ENCODE measurements around the gene GNB4. TPM values are rescaled to one million over a fixed set of nuclear protein-coding genes. Genes with fewer than 3 reads are reported as not detected.

The GNB4 gene
- total and polyA plus RNA-seq, 9 of the 15 experiments (the other 6 are each of a cell fraction or from before 2014, with no cell fraction given), result 6.8 to 36.7 (median 21.4) TPM

GRCh38 chr3:179347345-179348194 lies 103.7 kb downstream of the GNB4 start, which contains the start of gene MFN1:
TSS of gene MFN1 (plus strand) at chr3:179347709. CDS start at chr3:179348852, 1,143 bp downstream.
- H3K27ac ChIP-seq (ENCODE audit: extremely low read depth, low read depth, low read length), result peak within 1 kb of the TSS; percentile 87
- FAIRE-seq (peak; percentile 100), ATAC-seq (peak; percentile 98), DNase-seq (ENCODE audit: extremely low read depth in 1 of 4, low spot score in 3 of 4) (peak; percentile 80 to 96 (median 86))
- intact Hi-C loops (cut with micrococcal nuclease) (loop anchor here (1.0 kb wide), 1 partner anchor 24 kb away; the partner anchor contains the start of gene ZNF639), in situ Hi-C loops (cut with MboI) (no loop called here)
- H3K4me2 ChIP-seq (ENCODE audit: insufficient read depth, low read length), result peak within 1 kb of the TSS; percentile 97
- no peaks in the 10 kb centered on the region for H3K27me3 ChIP-seq (ENCODE audit: control insufficient read depth in 2 of 2, insufficient read depth in 2 of 2, low read length in 2 of 2)
- H3K4me1 ChIP-seq (replicated peaks in 1 of 2; ENCODE audit: control insufficient read depth in 2 of 2, insufficient read depth in 2 of 2, low read length in 2 of 2), result peaks cover 8 to 19% of the 10 kb centered on the region in 2 experiments; a peak in 4 of 5 replicates
- CTCF ChIA-PET (ENCODE audit: low intra/inter-chr PET ratio), result no interaction called here
- peaks cover 35% of the 10 kb centered on the region for H3K79me2 ChIP-seq (ENCODE audit: control insufficient read depth, insufficient read depth, low read length)
- H2AFZ ChIP-seq (ENCODE audit: low read depth, low read length), result peak within 1 kb of the TSS; percentile 100
- H4K20me1 ChIP-seq (replicated peaks; ENCODE audit: control insufficient read depth, insufficient read depth, low read length), result no peaks in the 10 kb centered on the region
- no peaks in the 10 kb centered on the region for H3K9me3 ChIP-seq (replicated peaks; ENCODE audit: control insufficient read depth, insufficient read depth, low read depth, low read length)
- no peaks in the 10 kb centered on the region for H3K9me1 ChIP-seq (ENCODE audit: control insufficient read depth, insufficient read depth, low read length)
- under 1% methylated on average over 43 of the region's 63 CpGs for WGBS (ENCODE audit: insufficient coverage, low coverage, missing lambda C conversion rate)
- peak within 1 kb of the TSS; percentile 81 for H3K4me3 ChIP-seq
- no TSS peak for BruUV-seq (replicated peaks)
- POLR2A ChIA-PET, result interaction anchor here (0.6 to 1.3 kb wide), 4 partner anchors 11 to 326 kb away, joined by 3 to 6 read pairs (median 4); no protein-coding TSS in a partner anchor
- H3K9ac ChIP-seq (ENCODE audit: insufficient read depth in 1 of 2, low read depth in 2 of 2, low read length in 2 of 2), result peak within 1 kb of the TSS; percentile 78 to 91
- H3K36me3 ChIP-seq (ENCODE audit: control insufficient read depth, insufficient read depth, low read length), result peaks cover 38% of the 10 kb centered on the region; the same call in 2 of the 3 replicates
- TF ChIP-seq TEAD4 (IDR thresholded peaks at IDR 0.05; ENCODE audit: low read length), result no peak
- 0 out of 2 replicates have a peak, but pooled peaks have one; percentile 53 for TF ChIP-seq TEAD4 (CRISPR knock-in tag; IDR thresholded peaks at IDR 0.05; ENCODE audit: borderline replicate concordance)
- TF ChIP-seq NFYB (IDR thresholded peaks at IDR 0.05; ENCODE audit: extremely low read depth, insufficient read length), result peak; percentile 40
- peak; percentile 73 for TF ChIP-seq KDM5B (IDR thresholded peaks at IDR 0.05; ENCODE audit: insufficient replicate concordance, low read depth, low read length)
- 0 out of 2 replicates have a peak, but pooled peaks have one; percentile 35 for TF ChIP-seq ARID2 (IDR thresholded peaks at IDR 0.05)
- TF ChIP-seq ZNF347 (CRISPR knock-in tag; IDR thresholded peaks at IDR 0.05; ENCODE audit: low read depth), result no peak
- TF ChIP-seq CBX3 (IDR thresholded peaks at IDR 0.05; ENCODE audit: borderline replicate concordance in 1 of 2, low read length in 2 of 2), result peak in 1 of 2 experiments; percentile 74; a peak in 1 of 3 replicates
- TF ChIP-seq NRF1 (conservative IDR thresholded peaks at IDR 0.05 in 1 of 2, IDR thresholded peaks at IDR 0.05 in 1 of 2), result peak in 1 of 2 experiments; percentile 45; a peak in 2 of 4 replicates
- peak; percentile 34; the same call in 1 of the 2 replicates for TF ChIP-seq JUND (IDR thresholded peaks at IDR 0.05; ENCODE audit: borderline replicate concordance, low read depth, low read length)
- TF ChIP-seq JUND (tag; IDR thresholded peaks at IDR 0.05; ENCODE audit: borderline replicate concordance, low read depth, low read length), result no peak
- no peak for TF ChIP-seq RREB1 (CRISPR knock-in tag; IDR thresholded peaks at IDR 0.05)

Data from K562 (cell line).